CD4-positive, alpha-beta memory T cell (primary cell): ENCODE data around the gene GGPS1. TPM values are rescaled to one million over a fixed set of nuclear protein-coding genes. Genes with fewer than 3 reads are reported as not detected.
"Not testable (repeated sequence)": the region's sequence is repeated elsewhere in the genome, so short reads cannot be mapped to it uniquely, and the experiment has no call there.

Experiments used
- CTCF ChIA-PET: fragments of 350-600 bp; sonication (Branson Sonifier 250); formaldehyde crosslinking; loops from one replicate; lab custom pipeline; 2021; ENCODE audit warnings: inconsistent platforms; ENCODE audit not compliant: partially characterized antibody; lab: Charles Lee
- POLR2A ChIA-PET: fragments of 350-600 bp; sonication (Branson Sonifier 250); formaldehyde crosslinking; loops from one replicate; lab custom pipeline; 2021; ENCODE audit not compliant: partially characterized antibody; lab: Charles Lee
- DNase-seq, 5 donors: peaks; one replicate each; pipeline versions ENCODE4 v3.0.0 to v3.0.0-alpha.2; 2020 to 2022; ENCODE audit warnings: mixed read lengths in 1 of 5
- H3K27ac ChIP-seq: one replicate; pipeline ENCODE4 v1.7.0; 2013; ENCODE audit warnings: low read depth, low read length
- H3K27me3 ChIP-seq: 2 replicates; pipeline ENCODE4 v1.7.0; 2013; ENCODE audit warnings: mild to moderate bottlenecking, low read length, moderate library complexity; ENCODE audit not compliant: insufficient read depth
- H3K36me3 ChIP-seq: 2 replicates; pipeline ENCODE4 v1.7.0; 2013; ENCODE audit warnings: mild to moderate bottlenecking, low read length, moderate library complexity; ENCODE audit not compliant: insufficient read depth
- H3K4me1 ChIP-seq: 2 replicates; pipeline ENCODE4 v1.7.0; 2013; ENCODE audit warnings: mild to moderate bottlenecking, low read length, moderate library complexity; ENCODE audit not compliant: insufficient read depth
- H3K4me3 ChIP-seq, 2 donors: one replicate each; pipeline ENCODE4 v1.7.0; 2013; ENCODE audit warnings: low read length in 2 of 2, mild to moderate bottlenecking in 1 of 2
- H3K9me3 ChIP-seq, 2 donors: one replicate each; pipeline ENCODE4 v1.7.0; 2013; ENCODE audit warnings: low read length in 2 of 2, control low read depth in 1 of 2; ENCODE audit not compliant: control insufficient read depth in 1 of 2
- H3K27ac Mint-ChIP-seq, 7 donors: one replicate each; pipeline ENCODE4 v1.8.0; 2020 to 2021; ENCODE audit warnings: mixed read lengths in 7 of 7, mild to moderate bottlenecking in 6 of 7, inconsistent platforms in 3 of 7, moderate library complexity in 3 of 7
- H3K27me3 Mint-ChIP-seq, 2 donors: one replicate each; pipeline ENCODE4 v1.8.0; 2020 to 2021; ENCODE audit warnings: mixed read lengths in 2 of 2
- H3K36me3 Mint-ChIP-seq, 2 donors: one replicate each; pipeline ENCODE4 v1.8.0; 2020 to 2021; ENCODE audit warnings: mixed read lengths in 2 of 2, inconsistent platforms in 1 of 2, mild to moderate bottlenecking in 1 of 2
- H3K4me1 Mint-ChIP-seq, 4 donors: one replicate each; pipeline ENCODE4 v1.8.0; 2020 to 2021; ENCODE audit warnings: mixed read lengths in 4 of 4, mild to moderate bottlenecking in 1 of 4
- H3K4me3 Mint-ChIP-seq, 8 donors: one replicate each; pipeline ENCODE4 v1.8.0; 2020 to 2021; ENCODE audit warnings: mixed read lengths in 8 of 8, mild to moderate bottlenecking in 7 of 8, moderate library complexity in 6 of 8, inconsistent platforms in 3 of 8
- H3K9me3 Mint-ChIP-seq, 8 donors: one replicate each; pipeline ENCODE4 v1.8.0; 2020 to 2021; ENCODE audit warnings: mixed read lengths in 8 of 8, mild to moderate bottlenecking in 5 of 8, inconsistent platforms in 3 of 8, moderate library complexity in 1 of 8
- intact Hi-C: fragments of 100-400 bp; cut with micrococcal nuclease; formaldehyde crosslinking; loops from one replicate; pipeline ENCODE4 v1.15.1; 2023
- polyA plus RNA-seq, 2 donors: library from polyadenylated mRNA; unstranded; fragments of 300-500 nt; fragmentation: Illumina TruSeq; gene quantifications; one replicate each; pipeline ENCODE4 v1.2.3, GENCODE V29; 2021
- total RNA-seq, 2 experiments: library from RNA; stranded (reverse); gene quantifications; one replicate each; pipeline ENCODE4 v1.2.3, GENCODE V29; 2021

Gene GGPS1
- total and polyA plus RNA-seq, 4 experiments from 2014 or later: 50.3 to 79.5 (median 65.2) TPM

DNA sequence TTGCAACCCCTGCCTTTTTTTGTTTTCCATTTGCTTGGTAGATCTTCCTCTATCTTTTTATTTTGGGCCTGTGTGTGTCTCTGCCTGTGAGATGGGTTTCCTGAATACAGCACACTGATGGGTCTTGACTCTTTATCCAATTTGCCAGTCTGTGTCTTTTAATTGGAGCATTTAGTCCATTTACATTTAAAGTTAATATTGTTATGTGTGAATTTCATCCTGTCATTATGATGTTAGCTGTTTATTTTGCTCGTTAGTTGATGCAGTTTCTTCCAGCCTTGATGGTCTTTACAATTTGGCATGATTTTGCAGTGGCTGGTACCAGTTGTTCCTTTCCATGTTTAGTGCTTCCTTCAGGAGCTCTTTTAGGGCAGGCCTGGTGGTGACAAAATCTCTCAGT is 57.3 kb downstream of the GGPS1 start:
- H3K27me3 Mint-ChIP-seq, H3K27me3 ChIP-seq, H3K4me1 Mint-ChIP-seq, H3K27ac Mint-ChIP-seq, DNase-seq, H3K9me3 ChIP-seq, H3K36me3 ChIP-seq, H3K4me1 ChIP-seq, H3K4me3 ChIP-seq, CTCF ChIA-PET, H3K9me3 Mint-ChIP-seq, POLR2A ChIA-PET, H3K27ac ChIP-seq, intact Hi-C loops: not testable (repeated sequence)
- Mint-ChIP-seq H3K4me3 (peak overlapping the region in 1 of 8 donors; percentile 53), H3K36me3 (peaks cover 17 to 36% of the 10 kb centered on the region in 2 donors)

- Mint-ChIP-seq H3K9me3 (peaks cover 0 to 6% (median 4%) of the 10 kb centered on the region in 8 donors), H3K36me3 (peaks cover 5 to 9% of the 10 kb centered on the region in 2 donors), H3K4me3 (no peak overlapping the region), H3K27ac (no peak overlapping the region), H3K4me1 (peaks cover 2 to 10% (median 5%) of the 10 kb centered on the region in 4 donors), H3K27me3 (no peaks in the 10 kb centered on the region)
- intact Hi-C loops: no loop called here
- ChIA-PET CTCF (interaction anchor here (0.7 to 2.1 kb wide), 2 partner anchors 24 to 106 kb away, joined by 4 to 10 read pairs; no protein-coding TSS in a partner anchor), POLR2A (no interaction called here)
- no peaks in the 10 kb centered on the region for H3K9me3 ChIP-seq
- no peak overlapping the region for H3K4me3 ChIP-seq
- DNase-seq: no peak
- H3K4me1 ChIP-seq: no peaks in the 10 kb centered on the region
- H3K27ac ChIP-seq: no peak overlapping the region
- H3K36me3 ChIP-seq: peaks cover 3% of the 10 kb centered on the region
- no peaks in the 10 kb centered on the region for H3K27me3 ChIP-seq
Observed at GRCh38 chr1:235391874-235392273, 63.5 kb downstream of the GGPS1 start.

Other genes starting within 250 kb of the GGPS1 start
- 100 to 1,000 TPM; 102 to 108 TPM for gene TOMM20, start 199.7 kb upstream of the GGPS1 start, total RNA-seq
- gene TOMM20, start 199.7 kb upstream of the GGPS1 start, polyA plus RNA-seq: 10 to 100 TPM; 64.4 to 70.6 TPM
- gene RBM34, start 167.3 kb upstream of the GGPS1 start, total RNA-seq: 100 to 1,000 TPM; 120 TPM
- gene RBM34, start 167.3 kb upstream of the GGPS1 start, polyA plus RNA-seq: 10 to 100 TPM; 55.2 to 79.8 TPM
- 10 to 100 TPM; 95.5 to 99.5 TPM for gene ARID4B, start 391 bp upstream of the GGPS1 start, total RNA-seq
- 10 to 100 TPM; 34.8 to 86.1 TPM for gene ARID4B, start 391 bp upstream of the GGPS1 start, polyA plus RNA-seq
- 10 to 100 TPM; 17.0 to 17.5 TPM for gene TBCE, start 38.9 kb downstream of the GGPS1 start, total RNA-seq
- gene TBCE, start 38.9 kb downstream of the GGPS1 start, polyA plus RNA-seq: 10 to 100 TPM; 18.6 to 19.1 TPM
- gene B3GALNT2, start 175.9 kb downstream of the GGPS1 start, total RNA-seq: 10 to 100 TPM; 11.0 to 12.1 TPM
- gene B3GALNT2, start 175.9 kb downstream of the GGPS1 start, polyA plus RNA-seq: 1 to 10 TPM; 6.3 to 7.2 TPM